AG08396 (cell line): ENCODE results near the gene UBL7.
"Not testable (repeated sequence)": the region's sequence is repeated elsewhere in the genome, so short reads cannot be mapped to it uniquely, and the experiment has no call there.

ENCODE experiments used
- DNase-seq: peaks from one replicate; pipeline ENCODE4 v3.0.0; 2012; ENCODE audit warnings: low spot score, mixed read lengths

The UBL7 gene

GRCh38 chr15:74463634-74464033, 2.7 kb upstream of the UBL7 start:
- DNase-seq, result no peak

- no peak for DNase-seq
Measured at GRCh38 chr15:74461847-74462511, 1.0 kb upstream of the UBL7 start.

- no peak for DNase-seq
Measured at GRCh38 chr15:74460298-74460697, 662 bp downstream of the UBL7 start.

- DNase-seq, result not testable (repeated sequence)
Measured at GRCh38 chr15:74459798-74460197, 1.2 kb downstream of the UBL7 start.

- no peak for DNase-seq
Measured at GRCh38 chr15:74458473-74458872, 2.5 kb downstream of the UBL7 start.

GRCh38 chr15:74457036-74457435, 3.9 kb downstream of the UBL7 start:
- not testable (repeated sequence) for DNase-seq

- no peak for DNase-seq
Measured at GRCh38 chr15:74454764-74455500, 6.0 kb downstream of the UBL7 start.

GRCh38 chr15:74453925-74454763, 6.8 kb downstream of the UBL7 start:
- DNase-seq, result no peak

- DNase-seq, result no peak
Measured at GRCh38 chr15:74451861-74452835, 8.8 kb downstream of the UBL7 start.

- no peak for DNase-seq
Measured at GRCh38 chr15:74451322-74451721, 9.6 kb downstream of the UBL7 start.

- DNase-seq, result no peak
Measured at GRCh38 chr15:74449643-74450205, 11.2 kb downstream of the UBL7 start.

GRCh38 chr15:74449095-74449494, 11.9 kb downstream of the UBL7 start:
- DNase-seq, result no peak

GRCh38 chr15:74445816-74446763, 14.9 kb downstream of the UBL7 start:
- no peak for DNase-seq

- DNase-seq, result no peak
Measured at GRCh38 chr15:74444106-74445062, 16.6 kb downstream of the UBL7 start.

- DNase-seq, result no peak
Measured at GRCh38 chr15:74443100-74443909, 17.7 kb downstream of the UBL7 start.

GRCh38 chr15:74442604-74443003, 18.4 kb downstream of the UBL7 start:
- no peak for DNase-seq

GRCh38 chr15:74442063-74442462, 18.9 kb downstream of the UBL7 start:
- no peak for DNase-seq
